Uterus (tissue), 4 donors: ENCODE results near the gene CHEK2. TPM values are rescaled to one million over a fixed set of nuclear protein-coding genes. Genes with fewer than 3 reads are reported as not detected.

Experiments used
- DNase-seq, 2 donors: peaks; one replicate each; pipeline ENCODE4 v3.0.0-alpha.2; 2019 to 2020
- H3K27ac ChIP-seq, 2 donors: fragments of 200-600 bp; sonication (generic); 1 replicate in 1 of 2; 2 replicates in 1 of 2; pipeline ENCODE4 v1.5.1; 2016 to 2018
- H3K27me3 ChIP-seq, 2 donors: fragments of 200-600 bp; sonication (generic); one replicate each; pipeline ENCODE4 v1.5.1; 2018 to 2019; ENCODE audit warnings: control low read depth in 1 of 2
- H3K36me3 ChIP-seq, 2 donors: fragments of 200-600 bp; sonication (generic); one replicate each; pipeline ENCODE4 v1.5.1; 2019; ENCODE audit warnings: control low read depth in 1 of 2
- H3K4me1 ChIP-seq, 2 donors: fragments of 200-600 bp; sonication (generic); one replicate each; pipeline ENCODE4 v1.5.1; 2018 to 2019; ENCODE audit warnings: control low read depth in 1 of 2
- H3K4me3 ChIP-seq, 2 donors: fragments of 200-600 bp; sonication (generic); 1 replicate in 1 of 2; 2 replicates in 1 of 2; pipeline ENCODE4 v1.5.1; 2018 to 2019; ENCODE audit warnings: mild to moderate bottlenecking in 1 of 2
- H3K9me3 ChIP-seq, 2 donors: fragments of 200-600 bp; sonication (generic); one replicate each; pipeline ENCODE4 v1.5.1; 2019; ENCODE audit warnings: control low read depth in 1 of 2
- CTCF ChIP-seq, 4 experiments: fragments of 200-600 bp in 2 of 4; fragments of 450-650 bp in 2 of 4; sonication (generic) in 2 of 4; IDR thresholded peaks; one replicate each; pipeline ENCODE4 v1.5.1; 2016 to 2019; ENCODE audit warnings: antibody characterized with exemption in 4 of 4, mild to moderate bottlenecking in 2 of 4, moderate library complexity in 1 of 4
- POLR2A ChIP-seq, 2 donors: fragments of 450-650 bp; IDR thresholded peaks; one replicate each; pipeline ENCODE4 v1.6.1; 2016; ENCODE audit warnings: antibody characterized with exemption in 2 of 2, mild to moderate bottlenecking in 1 of 2, moderate library complexity in 1 of 2
- intact Hi-C: fragments of 100-400 bp; cut with DNase I; formaldehyde crosslinking; loops from one replicate; pipeline ENCODE4 v1.15.1; 2023; ENCODE audit warnings: low total_unique reads
- total RNA-seq, 4 donors: library from RNA; depleted of rRNA in 3 of 4; stranded (reverse); fragments of >200 nt in 3 of 4; gene quantifications; one replicate each; pipeline versions ENCODE4 v1.1.0 to v1.2.4, GENCODE V29; 2014 to 2023
- donor health status: DM: yes; HTN: yes; CAD: no.

The CHEK2 gene
- total RNA-seq, 4 donors from 2014 or later = 0.26 to 14.5 (median 8.4) TPM; not detected in 1

DNA sequence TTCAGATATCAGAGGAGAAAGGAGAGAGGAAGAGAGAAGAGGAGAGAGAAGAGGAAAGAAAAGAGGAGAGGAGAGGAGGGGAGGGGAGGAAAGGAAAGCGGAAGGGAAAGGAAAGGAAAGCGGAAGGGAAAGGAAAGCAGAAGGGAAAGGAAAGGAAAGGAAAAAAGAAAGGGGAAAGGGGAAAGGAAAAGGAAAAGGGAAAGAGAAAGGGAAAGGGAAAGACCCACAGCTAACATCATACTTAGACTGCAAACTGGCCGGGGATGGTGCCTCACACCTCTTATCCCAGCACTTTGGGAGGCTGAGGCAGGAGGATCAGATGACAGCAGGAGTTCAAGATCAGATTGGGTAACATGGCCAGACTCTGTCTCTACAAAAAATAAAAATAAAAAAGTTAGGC lies 11.4 kb downstream of the CHEK2 start:
- no peak overlapping the region for H3K4me3 ChIP-seq
- intact Hi-C loops = no loop called here
- H3K27me3 ChIP-seq = no peaks in the 10 kb centered on the region
- TF ChIP-seq POLR2A (IDR thresholded peaks at IDR 0.05) (no peak), CTCF (IDR thresholded peaks at IDR 0.05) (no peak)
- H3K27ac ChIP-seq = no peak overlapping the region
- H3K9me3 ChIP-seq = no peaks in the 10 kb centered on the region
- H3K36me3 ChIP-seq = no peaks in the 10 kb centered on the region
- no peak for DNase-seq
- no peaks in the 10 kb centered on the region for H3K4me1 ChIP-seq

DNA sequence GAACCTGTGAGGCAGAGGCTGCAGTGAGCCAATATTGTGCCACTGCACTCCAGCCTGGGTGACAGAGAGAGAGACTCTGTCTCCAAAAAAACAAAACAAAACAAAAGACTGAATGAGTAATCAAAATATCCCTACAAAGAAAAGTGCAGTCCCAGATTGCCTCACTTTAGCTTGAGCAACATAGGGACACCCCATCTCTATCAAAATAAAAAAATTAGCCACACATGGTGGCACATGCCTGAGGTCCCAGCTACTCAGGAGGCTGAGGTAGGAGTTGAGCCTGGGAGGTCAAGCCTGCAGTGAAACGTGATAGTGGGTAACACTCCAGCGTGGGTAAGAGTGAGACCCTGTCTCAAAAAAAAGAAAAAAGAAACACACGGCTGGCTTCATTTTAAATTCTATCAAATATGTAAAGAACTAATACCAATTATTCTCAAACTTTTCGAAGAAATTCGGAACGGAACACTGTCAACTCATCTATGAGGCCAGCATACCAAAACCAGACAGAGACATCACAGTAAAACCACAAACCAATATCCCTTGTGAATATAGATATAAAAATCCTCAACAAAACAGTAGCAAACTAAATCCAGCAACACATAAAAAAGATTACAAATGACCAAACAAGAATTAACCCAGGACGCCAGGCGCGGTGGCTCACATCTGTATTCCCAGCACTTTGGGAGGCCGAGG lies 12.9 kb downstream of the CHEK2 start:
- no peaks in the 10 kb centered on the region for H3K9me3 ChIP-seq
- intact Hi-C loops = no loop called here
- H3K4me3 ChIP-seq = no peak overlapping the region
- TF ChIP-seq POLR2A (IDR thresholded peaks at IDR 0.05) = no peak
- no peak for TF ChIP-seq CTCF (IDR thresholded peaks at IDR 0.05)
- H3K36me3 ChIP-seq = no peaks in the 10 kb centered on the region
- H3K27me3 ChIP-seq = no peaks in the 10 kb centered on the region
- no peak for DNase-seq
- H3K4me1 ChIP-seq = no peaks in the 10 kb centered on the region
- H3K27ac ChIP-seq = no peak overlapping the region

GRCh38 chr22:28728002-28728401 lies 13.6 kb downstream of the CHEK2 start:
- Histone ChIP-seq H3K27ac (no peak overlapping the region), H3K9me3 (no peaks in the 10 kb centered on the region), H3K36me3 (no peaks in the 10 kb centered on the region), H3K27me3 (no peaks in the 10 kb centered on the region), H3K4me3 (no peak overlapping the region), H3K4me1 (no peaks in the 10 kb centered on the region)
- DNase-seq = no peak
- TF ChIP-seq POLR2A (IDR thresholded peaks at IDR 0.05) = no peak
- TF ChIP-seq CTCF (IDR thresholded peaks at IDR 0.05) = no peak
- intact Hi-C loops = no loop called here

DNA sequence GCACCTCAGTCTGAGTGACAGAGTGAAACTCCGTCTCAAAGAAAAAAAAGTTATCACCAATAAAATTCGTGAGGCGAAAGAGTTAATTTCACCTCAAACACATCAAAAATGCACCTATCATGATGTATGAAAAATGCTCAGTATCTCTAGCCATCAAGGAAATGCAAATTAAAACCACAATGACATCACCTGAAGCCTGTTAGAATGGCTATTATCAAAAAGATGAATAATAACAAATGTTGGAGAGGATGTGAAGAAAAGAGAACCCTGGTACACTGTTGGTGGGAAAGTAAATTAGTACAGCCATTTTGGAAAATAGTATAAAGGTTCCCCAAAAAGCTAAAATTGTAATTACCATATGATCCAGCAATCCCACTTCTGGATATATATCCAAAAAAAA lies 23.6 kb downstream of the CHEK2 start:
- Histone ChIP-seq H3K4me1 (no peaks in the 10 kb centered on the region), H3K27ac (no peak overlapping the region), H3K9me3 (no peaks in the 10 kb centered on the region), H3K36me3 (no peaks in the 10 kb centered on the region), H3K4me3 (no peak overlapping the region), H3K27me3 (no peaks in the 10 kb centered on the region)
- DNase-seq = no peak
- intact Hi-C loops = no loop called here
- TF ChIP-seq CTCF (IDR thresholded peaks at IDR 0.05) (no peak), POLR2A (IDR thresholded peaks at IDR 0.05) (no peak)

DNA sequence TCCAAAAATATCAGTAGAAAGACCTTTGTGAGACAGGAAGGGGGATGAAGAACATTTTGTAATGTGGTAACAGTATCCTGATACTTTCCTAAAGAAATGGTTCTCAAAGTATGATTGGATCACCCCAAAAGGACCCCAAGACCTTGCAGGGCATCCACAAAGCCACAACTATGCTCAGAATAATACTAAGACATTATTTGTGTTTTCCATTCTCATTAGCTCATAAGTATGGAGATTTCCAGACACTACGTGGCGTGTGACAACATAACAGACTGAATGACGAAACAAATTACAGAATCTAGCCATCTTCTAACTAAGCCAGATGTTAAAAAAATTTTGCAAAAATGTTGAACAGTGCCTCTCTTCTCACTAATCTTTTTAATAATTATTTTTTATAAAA lies 24.9 kb downstream of the CHEK2 start:
- DNase-seq = no peak
- Histone ChIP-seq H3K4me3 (no peak overlapping the region), H3K9me3 (no peaks in the 10 kb centered on the region), H3K27ac (no peak overlapping the region), H3K4me1 (no peaks in the 10 kb centered on the region), H3K27me3 (no peaks in the 10 kb centered on the region), H3K36me3 (no peaks in the 10 kb centered on the region)
- TF ChIP-seq POLR2A (IDR thresholded peaks at IDR 0.05) (no peak), CTCF (IDR thresholded peaks at IDR 0.05) (no peak)
- intact Hi-C loops = no loop called here
